NCI-H524 (cell line): Measurements from ENCODE around the gene NPR1.
"Not testable (repeated sequence)": the region's sequence is repeated elsewhere in the genome, so short reads cannot be mapped to it uniquely, and the experiment has no call there.

Source experiments
- DNase-seq, 2 experiments: peaks; one replicate each; lab custom pipeline; 2025; lab: John Stamatoyannopoulos, UW

The NPR1 gene

GRCh38 chr1:153678519-153679336, at the start of gene NPR1:
Gene NPR1 (plus strand): TSS chr1:153678688. CDS start chr1:153679109, 421 bp downstream.
- peak; percentile 13 to 21 for DNase-seq

GRCh38 chr1:153629343-153629665, 49.2 kb upstream of the NPR1 start:
- DNase-seq, result no peak

GRCh38 chr1:153629971-153630370, 48.5 kb upstream of the NPR1 start:
- DNase-seq, result peak in 1 of 2 experiments; percentile 37

GRCh38 chr1:153630384-153630783, 48.1 kb upstream of the NPR1 start:
- no peak for DNase-seq

- peak; percentile 60 to 85 for DNase-seq
Measured at GRCh38 chr1:153631047-153632022, 47.2 kb upstream of the NPR1 start.

GRCh38 chr1:153633161-153633753, 45.2 kb upstream of the NPR1 start:
- DNase-seq, result no peak

GRCh38 chr1:153633754-153634665, 44.5 kb upstream of the NPR1 start, which contains the start of gene CHTOP:
Gene CHTOP (plus strand): TSS chr1:153634066. CDS start chr1:153636589, 2,523 bp downstream.
- peak; percentile 84 to 95 for DNase-seq

GRCh38 chr1:153635872-153636271, 42.6 kb upstream of the NPR1 start:
- no peak for DNase-seq

GRCh38 chr1:153636312-153636711, 42.2 kb upstream of the NPR1 start:
- no peak for DNase-seq

GRCh38 chr1:153638261-153638660, 40.2 kb upstream of the NPR1 start:
- DNase-seq, result peak; percentile 5 to 17

- DNase-seq, result no peak
Measured at GRCh38 chr1:153639280-153639679, 39.2 kb upstream of the NPR1 start.

- DNase-seq, result not testable (repeated sequence)
Measured at GRCh38 chr1:153640213-153640612, 38.3 kb upstream of the NPR1 start.

- no peak for DNase-seq
Measured at GRCh38 chr1:153640861-153641260, 37.6 kb upstream of the NPR1 start.

- no peak for DNase-seq
Measured at GRCh38 chr1:153642161-153642560, 36.3 kb upstream of the NPR1 start.

- DNase-seq, result no peak
Measured at GRCh38 chr1:153643100-153643499, 35.4 kb upstream of the NPR1 start.

- no peak for DNase-seq
Measured at GRCh38 chr1:153643816-153644215, 34.7 kb upstream of the NPR1 start.

GRCh38 chr1:153646672-153647345, 31.7 kb upstream of the NPR1 start:
- no peak for DNase-seq

- DNase-seq, result peak in 1 of 2 experiments; percentile 11
Measured at GRCh38 chr1:153647346-153647714, 31.2 kb upstream of the NPR1 start.

- no peak for DNase-seq
Measured at GRCh38 chr1:153648000-153648643, 30.4 kb upstream of the NPR1 start.
